Fibroblast of the aortic adventitia (primary cell): ENCODE results near the gene REV3L. TPM values are rescaled to one million over a fixed set of nuclear protein-coding genes. Genes with fewer than 3 reads are reported as not detected.

Experiments used
- DNase-seq: peaks from one replicate; pipeline ENCODE4 v3.0.0-alpha.2; 2010; ENCODE audit warnings: low read depth
- H3K4me3 ChIP-seq: 2 replicates; pipeline ENCODE4 v1.5.1; 2011; ENCODE audit warnings: low read depth, mild to moderate bottlenecking, control low read depth, low read length, moderate library complexity
- CTCF ChIP-seq: IDR thresholded peaks from 2 replicates; pipeline ENCODE4 v1.5.1; 2011; ENCODE audit warnings: mild to moderate bottlenecking, low read length, control low read depth, inconsistent platforms; ENCODE audit not compliant: insufficient read depth
- total RNA-seq: library from RNA; depleted of rRNA; stranded (reverse); fragments of >200 nt; gene quantifications from 2 replicates; pipeline ENCODE4 v1.2.3, GENCODE V29; 2012; ENCODE audit warnings: low replicate concordance

REV3L gene
- total RNA-seq, 1 donor: 77.4 TPM

GRCh38 chr6:111484633-111484930 lies 1.6 kb upstream of the REV3L start:
- no peak for TF ChIP-seq CTCF
- DNase-seq: peak; percentile 35

GRCh38 chr6:111483736-111484632 lies 966 bp upstream of the REV3L start:
- no peak for TF ChIP-seq CTCF
- DNase-seq: peak; percentile 98
- peak overlapping the region; percentile 90 for H3K4me3 ChIP-seq

More at GRCh38 chr6:111484633-111484930, 1.6 kb upstream of the REV3L start:
- peak overlapping the region; percentile 90 for H3K4me3 ChIP-seq

GRCh38 chr6:111482188-111482958 lies 645 bp downstream of the REV3L start:
- TF ChIP-seq CTCF: no peak
- peak overlapping the region; percentile 90 for H3K4me3 ChIP-seq
- peak; percentile 43 for DNase-seq

- peak; percentile 39 for DNase-seq
- TF ChIP-seq CTCF: no peak
Measured at GRCh38 chr6:111481836-111482187, 1.2 kb downstream of the REV3L start.

GRCh38 chr6:111480988-111481822 lies 1.8 kb downstream of the REV3L start:
- DNase-seq: peak; percentile 55
- TF ChIP-seq CTCF: no peak
- peak overlapping the region; percentile 90 for H3K4me3 ChIP-seq

More at GRCh38 chr6:111481836-111482187, 1.2 kb downstream of the REV3L start:
- H3K4me3 ChIP-seq: peak overlapping the region; percentile 90

- DNase-seq: peak; percentile 68
Measured at GRCh38 chr6:111478749-111479148, 4.3 kb downstream of the REV3L start.

More at GRCh38 chr6:111478749-111479148, 4.3 kb downstream of the REV3L start:
- TF ChIP-seq CTCF: peak; percentile 39
- H3K4me3 ChIP-seq: peak overlapping the region; percentile 18
